T-cell (primary cell): ENCODE measurements around the gene CCDC91. TPM values are rescaled to one million over a fixed set of nuclear protein-coding genes. Genes with fewer than 3 reads are reported as not detected.

ENCODE experiments used
- ATAC-seq, 4 experiments: fragments of 200-7000 bp in 3 of 4; fragments of 150-1000 bp in 1 of 4; cut with Tn5 transposase; replicated peaks in 1 of 4; 1 replicate in 3 of 4; 2 replicates in 1 of 4; pipeline ENCODE4 v1.10.0; 2021; ENCODE audit warnings: moderate library complexity in 3 of 4, mild to moderate bottlenecking in 2 of 4, moderate number of reproducible peaks in 1 of 4
- CTCF ChIA-PET, 2 donors: fragments of 300-600 bp; sonication (Branson Sonifier 250); formaldehyde crosslinking; loops; one replicate each; lab custom pipeline; 2022; ENCODE audit warnings: antibody characterized with exemption in 2 of 2; lab: Charles Lee
- POLR2A ChIA-PET, 2 donors: fragments of 300-600 bp; sonication (Branson Sonifier 250); formaldehyde crosslinking; loops; one replicate each; lab custom pipeline; 2022; ENCODE audit warnings: antibody characterized with exemption in 2 of 2; lab: Charles Lee
- DNase-seq, 35 experiments: peaks; one replicate each; pipeline versions ENCODE4 v3.0.0 to v3.0.0-alpha.2; 2013 to 2023
- H3K27ac ChIP-seq: one replicate; pipeline ENCODE4 v1.5.1; 2013; ENCODE audit warnings: low read length
- H3K27me3 ChIP-seq, 2 experiments: replicated peaks in 1 of 2; 1 replicate in 1 of 2; 2 replicates in 1 of 2; pipeline versions ENCODE4 v1.6.1 to v1.7.0; 2013; ENCODE audit warnings: low read length in 1 of 2, mixed read lengths in 1 of 2; ENCODE audit not compliant: control insufficient read depth in 2 of 2, insufficient read depth in 2 of 2; ENCODE audit errors: extremely low read depth in 1 of 2
- H3K36me3 ChIP-seq, 2 donors: 1 replicate in 1 of 2; 2 replicates in 1 of 2; pipeline versions ENCODE4 v1.6.1 to v1.7.0; 2013; ENCODE audit warnings: low read length in 1 of 2; ENCODE audit not compliant: control insufficient read depth in 2 of 2, insufficient read depth in 1 of 2; ENCODE audit errors: extremely low read depth in 1 of 2
- H3K4me1 ChIP-seq, 2 experiments: 1 replicate in 1 of 2; 2 replicates in 1 of 2; pipeline versions ENCODE4 v1.6.1 to v1.7.0; 2013; ENCODE audit warnings: low read length in 2 of 2, mixed read lengths in 1 of 2; ENCODE audit not compliant: insufficient read depth in 2 of 2, control insufficient read depth in 1 of 2; ENCODE audit errors: extremely low read depth in 1 of 2
- H3K4me3 ChIP-seq, 2 donors: 1 replicate in 1 of 2; 2 replicates in 1 of 2; pipeline versions ENCODE4 v1.5.1 to v1.7.0; 2013; ENCODE audit warnings: mild to moderate bottlenecking in 2 of 2, low read length in 1 of 2, moderate library complexity in 1 of 2; ENCODE audit not compliant: control insufficient read depth in 1 of 2; ENCODE audit errors: extremely low read depth in 1 of 2
- H3K9me3 ChIP-seq: 2 replicates; pipeline ENCODE4 v1.7.0; 2013
- H3K27ac Mint-ChIP-seq, 2 donors: one replicate each; pipeline ENCODE4 v1.8.0; 2020 to 2021; ENCODE audit warnings: mild to moderate bottlenecking in 2 of 2, mixed read lengths in 2 of 2
- H3K27me3 Mint-ChIP-seq, 2 donors: one replicate each; pipeline ENCODE4 v1.8.0; 2021 to 2022; ENCODE audit warnings: mixed read lengths in 2 of 2
- H3K36me3 Mint-ChIP-seq: one replicate; pipeline ENCODE4 v1.8.0; 2021; ENCODE audit warnings: mixed read lengths
- H3K4me1 Mint-ChIP-seq, 3 donors: one replicate each; pipeline ENCODE4 v1.8.0; 2020 to 2022; ENCODE audit warnings: mixed read lengths in 3 of 3, mild to moderate bottlenecking in 1 of 3
- H3K4me3 Mint-ChIP-seq, 3 donors: one replicate each; pipeline ENCODE4 v1.8.0; 2020 to 2022; ENCODE audit warnings: mild to moderate bottlenecking in 3 of 3, mixed read lengths in 3 of 3, moderate library complexity in 3 of 3
- H3K9me3 Mint-ChIP-seq, 3 donors: one replicate each; pipeline ENCODE4 v1.8.0; 2020 to 2022; ENCODE audit warnings: mixed read lengths in 3 of 3
- whole genome bisulfite sequencing: methylation state at CpG from one replicate; pipeline ENCODE4 v1.1.5; 2013; ENCODE audit warnings: missing lambda C conversion rate; ENCODE audit not compliant: insufficient coverage; 5-methylcytosine and 5-hydroxymethylcytosine counted together
- total RNA-seq, 35 experiments: library from RNA in 6 of 35; stranded (reverse) in 6 of 35; fragments of 120-200 nt in 1 of 35; gene quantifications; one replicate each; pipeline versions ENCODE4 v1.2.1 to v1.2.4 and lab custom pipeline; 2013 to 2026

Gene CCDC91
- total RNA-seq, 5 donors from 2014 or later (not counting 1 experiment from before 2014, with no cell fraction given): 65.7 to 73.0 (median 68.7) TPM

- no peaks in the 10 kb centered on the region for H3K27me3 ChIP-seq
- no peak overlapping the region for H3K4me3 ChIP-seq
- ChIA-PET POLR2A (no interaction called here), CTCF (no interaction called here)
- Mint-ChIP-seq H3K9me3 (peaks cover 0 to 9% (median 3%) of the 10 kb centered on the region in 3 donors), H3K36me3 (peaks cover 48% of the 10 kb centered on the region), H3K27ac (no peak overlapping the region), H3K27me3 (no peaks in the 10 kb centered on the region), H3K4me1 (peaks cover 5 to 12% (median 10%) of the 10 kb centered on the region in 3 donors), H3K4me3 (no peak overlapping the region)
- DNase-seq (no peak), ATAC-seq (no peak)
- H3K9me3 ChIP-seq: no peaks in the 10 kb centered on the region
- H3K4me1 ChIP-seq: no peaks in the 10 kb centered on the region
- H3K36me3 ChIP-seq: no peaks in the 10 kb centered on the region
- WGBS: 100% methylated on average over 1 of the region's 3 CpGs
- no peak overlapping the region for H3K27ac ChIP-seq
Observed at GRCh38 chr12:28424965-28425364, 234.7 kb downstream of the CCDC91 start.

- Histone ChIP-seq H3K27me3 (no peaks in the 10 kb centered on the region), H3K36me3 (no peaks in the 10 kb centered on the region), H3K9me3 (no peaks in the 10 kb centered on the region), H3K4me3 (no peak overlapping the region), H3K4me1 (no peaks in the 10 kb centered on the region), H3K27ac (no peak overlapping the region)
- ATAC-seq (no peak), DNase-seq (no peak)
- no peak overlapping the region for H3K4me3 Mint-ChIP-seq
- H3K9me3 Mint-ChIP-seq: peaks cover 0 to 9% (median 3%) of the 10 kb centered on the region in 3 donors
- CTCF ChIA-PET: no interaction called here
- POLR2A ChIA-PET: interaction anchor here in 1 of 2 donors (0.6 to 0.7 kb wide), 2 partner anchors 28 to 90 kb away, joined by 3 to 4 read pairs; no protein-coding TSS in a partner anchor
- peaks cover 5 to 12% (median 10%) of the 10 kb centered on the region in 3 donors for H3K4me1 Mint-ChIP-seq
- no peaks in the 10 kb centered on the region for H3K27me3 Mint-ChIP-seq
- H3K36me3 Mint-ChIP-seq: peaks cover 45% of the 10 kb centered on the region
- no peak overlapping the region for H3K27ac Mint-ChIP-seq
Observed at GRCh38 chr12:28425526-28425925, 235.3 kb downstream of the CCDC91 start.

- no peak for DNase-seq
- H3K27me3 Mint-ChIP-seq: no peaks in the 10 kb centered on the region
- Histone ChIP-seq H3K9me3 (no peaks in the 10 kb centered on the region), H3K27ac (no peak overlapping the region), H3K4me3 (no peak overlapping the region), H3K4me1 (no peaks in the 10 kb centered on the region), H3K36me3 (no peaks in the 10 kb centered on the region), H3K27me3 (no peaks in the 10 kb centered on the region)
- ChIA-PET POLR2A (no interaction called here), CTCF (interaction anchor here in 1 of 2 donors (0.7 kb wide), 1 partner anchor 292 kb away, joined by 3 read pairs; no protein-coding TSS in a partner anchor)
- H3K9me3 Mint-ChIP-seq: no peaks in the 10 kb centered on the region
- WGBS: no CpG with 5 or more reads among the region's 3 CpGs
- H3K27ac Mint-ChIP-seq: no peak overlapping the region
- H3K4me1 Mint-ChIP-seq: peaks cover 5 to 12% (median 10%) of the 10 kb centered on the region in 3 donors
- H3K4me3 Mint-ChIP-seq: no peak overlapping the region
- peaks cover 43% of the 10 kb centered on the region for H3K36me3 Mint-ChIP-seq
- ATAC-seq: no peak
Observed at GRCh38 chr12:28427046-28427445, 236.8 kb downstream of the CCDC91 start.

- WGBS: no CpG with 5 or more reads among the region's 3 CpGs
- no peak for ATAC-seq
Observed at GRCh38 chr12:28440081-28440608, 249.9 kb downstream of the CCDC91 start.

GRCh38 chr12:28442101-28442500, 251.8 kb downstream of the CCDC91 start:
- Mint-ChIP-seq H3K4me3 (no peak overlapping the region), H3K36me3 (peaks cover 18% of the 10 kb centered on the region), H3K27ac (no peak overlapping the region), H3K9me3 (no peaks in the 10 kb centered on the region), H3K27me3 (no peaks in the 10 kb centered on the region), H3K4me1 (peaks cover 0 to 2% (median 2%) of the 10 kb centered on the region in 3 donors)
- ChIA-PET CTCF (no interaction called here), POLR2A (no interaction called here)
- H3K4me3 ChIP-seq: no peak overlapping the region
- no CpG with 5 or more reads among the region's 4 CpGs for WGBS
- no peaks in the 10 kb centered on the region for H3K27me3 ChIP-seq
- DNase-seq (no peak), ATAC-seq (no peak)
- H3K4me1 ChIP-seq: no peaks in the 10 kb centered on the region
- H3K36me3 ChIP-seq: no peaks in the 10 kb centered on the region
- H3K27ac ChIP-seq: no peak overlapping the region
- H3K9me3 ChIP-seq: no peaks in the 10 kb centered on the region

More at GRCh38 chr12:28440081-28440608, 249.9 kb downstream of the CCDC91 start:
- CTCF ChIA-PET: no interaction called here
- H3K27ac ChIP-seq: no peak overlapping the region
- no peaks in the 10 kb centered on the region for H3K27me3 Mint-ChIP-seq
- H3K9me3 ChIP-seq: no peaks in the 10 kb centered on the region
- no peaks in the 10 kb centered on the region for H3K4me1 ChIP-seq
- H3K9me3 Mint-ChIP-seq: no peaks in the 10 kb centered on the region
- peaks cover 6 to 12% (median 7%) of the 10 kb centered on the region in 3 donors for H3K4me1 Mint-ChIP-seq
- H3K4me3 Mint-ChIP-seq: no peak overlapping the region
- no peaks in the 10 kb centered on the region for H3K36me3 ChIP-seq
- POLR2A ChIA-PET: no interaction called here
- no peaks in the 10 kb centered on the region for H3K27me3 ChIP-seq
- no peak for DNase-seq
- no peak overlapping the region for H3K4me3 ChIP-seq
- no peak overlapping the region for H3K27ac Mint-ChIP-seq
- H3K36me3 Mint-ChIP-seq: peaks cover 14% of the 10 kb centered on the region

- POLR2A ChIA-PET: no interaction called here
- Mint-ChIP-seq H3K36me3 (peaks cover 11% of the 10 kb centered on the region), H3K27ac (no peak overlapping the region), H3K27me3 (no peaks in the 10 kb centered on the region), H3K9me3 (no peaks in the 10 kb centered on the region), H3K4me3 (no peak overlapping the region), H3K4me1 (peaks cover 0 to 2% (median 0%) of the 10 kb centered on the region in 3 donors)
- DNase-seq: no peak
- H3K36me3 ChIP-seq: no peaks in the 10 kb centered on the region
- no peaks in the 10 kb centered on the region for H3K27me3 ChIP-seq
- CTCF ChIA-PET: no interaction called here
- no peaks in the 10 kb centered on the region for H3K9me3 ChIP-seq
- no peak for ATAC-seq
- H3K4me3 ChIP-seq: no peak overlapping the region
- no peaks in the 10 kb centered on the region for H3K4me1 ChIP-seq
- no peak overlapping the region for H3K27ac ChIP-seq
Observed at GRCh38 chr12:28443337-28443736, 253.1 kb downstream of the CCDC91 start.

GRCh38 chr12:28446031-28446430, 255.8 kb downstream of the CCDC91 start:
- Mint-ChIP-seq H3K4me1 (no peaks in the 10 kb centered on the region), H3K36me3 (peaks cover 17% of the 10 kb centered on the region), H3K27ac (no peak overlapping the region), H3K27me3 (no peaks in the 10 kb centered on the region), H3K9me3 (no peaks in the 10 kb centered on the region), H3K4me3 (no peak overlapping the region)
- CTCF ChIA-PET: no interaction called here
- DNase-seq (no peak), ATAC-seq (no peak)
- Histone ChIP-seq H3K36me3 (no peaks in the 10 kb centered on the region), H3K27me3 (no peaks in the 10 kb centered on the region), H3K27ac (no peak overlapping the region), H3K9me3 (no peaks in the 10 kb centered on the region), H3K4me3 (no peak overlapping the region), H3K4me1 (no peaks in the 10 kb centered on the region)
- POLR2A ChIA-PET: no interaction called here
